H1 (cell line): Measurements from ENCODE around the gene MOCS3. TPM values are rescaled to one million over a fixed set of nuclear protein-coding genes. Genes with fewer than 3 reads are reported as not detected.

Experiments
- CEBPB ChIP-seq: IDR thresholded peaks from 2 replicates; pipeline ENCODE4 v1.6.1; 2012; ENCODE audit warnings: low read depth, low read length
- CHD2 ChIP-seq: IDR thresholded peaks from 2 replicates; pipeline ENCODE4 v1.6.1; 2012; ENCODE audit warnings: low read length, improper control_type of control experiment
- RFX5 ChIP-seq: IDR thresholded peaks from 2 replicates; pipeline ENCODE4 v1.6.1; 2011; ENCODE audit warnings: low read depth, low read length, improper control_type of control experiment, borderline replicate concordance
- SP2 ChIP-seq: IDR thresholded peaks from 2 replicates; pipeline ENCODE4 v1.6.1; 2012; ENCODE audit warnings: mild to moderate bottlenecking, low read length, inconsistent platforms
- polyA plus RNA-seq, 7 experiments: library from polyadenylated mRNA; depleted of rRNA in 3 of 7; stranded (reverse) in 5 of 7; unstranded in 2 of 7; fragments of >200 nt in 5 of 7; fragments of 200-250 nt in 2 of 7; gene quantifications; 1 replicate in 5 of 7; 2 replicates in 1 of 7; 4 replicates in 1 of 7; pipeline versions ENCODE4 v1.2.1 to v1.2.3, GENCODE V29; 2011 to 2013; ENCODE audit warnings: missing spikeins in 2 of 7, mixed read lengths in 2 of 7
- total RNA-seq: library from RNA; stranded (reverse); fragmentation: NEBNext Ultra II Directional; extraction: Animal tissue kit (Norgen Biotek cat#: 25700); gene quantifications from 2 replicates; pipeline ENCODE4 v1.2.1, GENCODE V29; 2021
- TF ChIP-seq, protein P1 (sequence below): fragments of 300-600 bp; sonication (generic); IDR thresholded peaks from 2 replicates; pipeline ENCODE4 v1.7.1; 2012; ENCODE audit warnings: low read length, moderate library complexity, mild to moderate bottlenecking, inconsistent platforms; ENCODE audit not compliant: insufficient replicate concordance
- TF ChIP-seq, protein P2 (sequence below): IDR thresholded peaks from 2 replicates; pipeline ENCODE4 v1.6.1; 2012; ENCODE audit warnings: low read length, inconsistent platforms

Gene MOCS3
- total and polyA plus RNA-seq, 2 of the 8 experiments (the other 6 are each of a cell fraction or from before 2014, with no cell fraction given): 6.2 to 6.3 TPM

DNA sequence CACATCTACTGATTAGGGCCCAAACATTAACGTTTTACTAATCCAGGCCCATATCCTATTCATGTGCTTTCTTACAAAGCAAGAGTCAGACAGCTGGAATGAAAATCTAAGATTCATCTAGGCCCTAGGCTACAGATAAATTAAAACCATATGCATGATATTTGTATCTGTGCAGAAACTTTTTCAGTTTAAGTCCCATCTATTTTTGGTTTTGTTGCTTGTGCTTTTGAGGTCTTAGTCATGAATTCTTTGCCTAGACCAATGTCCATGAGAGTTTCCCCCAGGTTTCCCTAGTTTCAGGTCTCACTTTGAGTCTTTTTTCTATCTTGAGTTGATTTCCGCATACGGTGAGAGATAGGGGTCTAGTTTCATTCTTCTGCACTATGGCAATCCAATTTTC is 47.6 kb upstream of the MOCS3 start (continued):
- TF ChIP-seq, protein P1, sequence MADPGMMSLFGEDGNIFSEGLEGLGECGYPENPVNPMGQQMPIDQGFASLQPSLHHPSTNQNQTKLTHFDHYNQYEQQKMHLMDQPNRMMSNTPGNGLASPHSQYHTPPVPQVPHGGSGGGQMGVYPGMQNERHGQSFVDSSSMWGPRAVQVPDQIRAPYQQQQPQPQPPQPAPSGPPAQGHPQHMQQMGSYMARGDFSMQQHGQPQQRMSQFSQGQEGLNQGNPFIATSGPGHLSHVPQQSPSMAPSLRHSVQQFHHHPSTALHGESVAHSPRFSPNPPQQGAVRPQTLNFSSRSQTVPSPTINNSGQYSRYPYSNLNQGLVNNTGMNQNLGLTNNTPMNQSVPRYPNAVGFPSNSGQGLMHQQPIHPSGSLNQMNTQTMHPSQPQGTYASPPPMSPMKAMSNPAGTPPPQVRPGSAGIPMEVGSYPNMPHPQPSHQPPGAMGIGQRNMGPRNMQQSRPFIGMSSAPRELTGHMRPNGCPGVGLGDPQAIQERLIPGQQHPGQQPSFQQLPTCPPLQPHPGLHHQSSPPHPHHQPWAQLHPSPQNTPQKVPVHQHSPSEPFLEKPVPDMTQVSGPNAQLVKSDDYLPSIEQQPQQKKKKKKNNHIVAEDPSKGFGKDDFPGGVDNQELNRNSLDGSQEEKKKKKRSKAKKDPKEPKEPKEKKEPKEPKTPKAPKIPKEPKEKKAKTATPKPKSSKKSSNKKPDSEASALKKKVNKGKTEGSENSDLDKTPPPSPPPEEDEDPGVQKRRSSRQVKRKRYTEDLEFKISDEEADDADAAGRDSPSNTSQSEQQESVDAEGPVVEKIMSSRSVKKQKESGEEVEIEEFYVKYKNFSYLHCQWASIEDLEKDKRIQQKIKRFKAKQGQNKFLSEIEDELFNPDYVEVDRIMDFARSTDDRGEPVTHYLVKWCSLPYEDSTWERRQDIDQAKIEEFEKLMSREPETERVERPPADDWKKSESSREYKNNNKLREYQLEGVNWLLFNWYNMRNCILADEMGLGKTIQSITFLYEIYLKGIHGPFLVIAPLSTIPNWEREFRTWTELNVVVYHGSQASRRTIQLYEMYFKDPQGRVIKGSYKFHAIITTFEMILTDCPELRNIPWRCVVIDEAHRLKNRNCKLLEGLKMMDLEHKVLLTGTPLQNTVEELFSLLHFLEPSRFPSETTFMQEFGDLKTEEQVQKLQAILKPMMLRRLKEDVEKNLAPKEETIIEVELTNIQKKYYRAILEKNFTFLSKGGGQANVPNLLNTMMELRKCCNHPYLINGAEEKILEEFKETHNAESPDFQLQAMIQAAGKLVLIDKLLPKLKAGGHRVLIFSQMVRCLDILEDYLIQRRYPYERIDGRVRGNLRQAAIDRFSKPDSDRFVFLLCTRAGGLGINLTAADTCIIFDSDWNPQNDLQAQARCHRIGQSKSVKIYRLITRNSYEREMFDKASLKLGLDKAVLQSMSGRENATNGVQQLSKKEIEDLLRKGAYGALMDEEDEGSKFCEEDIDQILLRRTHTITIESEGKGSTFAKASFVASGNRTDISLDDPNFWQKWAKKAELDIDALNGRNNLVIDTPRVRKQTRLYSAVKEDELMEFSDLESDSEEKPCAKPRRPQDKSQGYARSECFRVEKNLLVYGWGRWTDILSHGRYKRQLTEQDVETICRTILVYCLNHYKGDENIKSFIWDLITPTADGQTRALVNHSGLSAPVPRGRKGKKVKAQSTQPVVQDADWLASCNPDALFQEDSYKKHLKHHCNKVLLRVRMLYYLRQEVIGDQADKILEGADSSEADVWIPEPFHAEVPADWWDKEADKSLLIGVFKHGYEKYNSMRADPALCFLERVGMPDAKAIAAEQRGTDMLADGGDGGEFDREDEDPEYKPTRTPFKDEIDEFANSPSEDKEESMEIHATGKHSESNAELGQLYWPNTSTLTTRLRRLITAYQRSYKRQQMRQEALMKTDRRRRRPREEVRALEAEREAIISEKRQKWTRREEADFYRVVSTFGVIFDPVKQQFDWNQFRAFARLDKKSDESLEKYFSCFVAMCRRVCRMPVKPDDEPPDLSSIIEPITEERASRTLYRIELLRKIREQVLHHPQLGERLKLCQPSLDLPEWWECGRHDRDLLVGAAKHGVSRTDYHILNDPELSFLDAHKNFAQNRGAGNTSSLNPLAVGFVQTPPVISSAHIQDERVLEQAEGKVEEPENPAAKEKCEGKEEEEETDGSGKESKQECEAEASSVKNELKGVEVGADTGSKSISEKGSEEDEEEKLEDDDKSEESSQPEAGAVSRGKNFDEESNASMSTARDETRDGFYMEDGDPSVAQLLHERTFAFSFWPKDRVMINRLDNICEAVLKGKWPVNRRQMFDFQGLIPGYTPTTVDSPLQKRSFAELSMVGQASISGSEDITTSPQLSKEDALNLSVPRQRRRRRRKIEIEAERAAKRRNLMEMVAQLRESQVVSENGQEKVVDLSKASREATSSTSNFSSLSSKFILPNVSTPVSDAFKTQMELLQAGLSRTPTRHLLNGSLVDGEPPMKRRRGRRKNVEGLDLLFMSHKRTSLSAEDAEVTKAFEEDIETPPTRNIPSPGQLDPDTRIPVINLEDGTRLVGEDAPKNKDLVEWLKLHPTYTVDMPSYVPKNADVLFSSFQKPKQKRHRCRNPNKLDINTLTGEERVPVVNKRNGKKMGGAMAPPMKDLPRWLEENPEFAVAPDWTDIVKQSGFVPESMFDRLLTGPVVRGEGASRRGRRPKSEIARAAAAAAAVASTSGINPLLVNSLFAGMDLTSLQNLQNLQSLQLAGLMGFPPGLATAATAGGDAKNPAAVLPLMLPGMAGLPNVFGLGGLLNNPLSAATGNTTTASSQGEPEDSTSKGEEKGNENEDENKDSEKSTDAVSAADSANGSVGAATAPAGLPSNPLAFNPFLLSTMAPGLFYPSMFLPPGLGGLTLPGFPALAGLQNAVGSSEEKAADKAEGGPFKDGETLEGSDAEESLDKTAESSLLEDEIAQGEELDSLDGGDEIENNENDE: no peak
- no peak for TF ChIP-seq CHD2
- no peak for TF ChIP-seq RFX5
- TF ChIP-seq, protein P2, sequence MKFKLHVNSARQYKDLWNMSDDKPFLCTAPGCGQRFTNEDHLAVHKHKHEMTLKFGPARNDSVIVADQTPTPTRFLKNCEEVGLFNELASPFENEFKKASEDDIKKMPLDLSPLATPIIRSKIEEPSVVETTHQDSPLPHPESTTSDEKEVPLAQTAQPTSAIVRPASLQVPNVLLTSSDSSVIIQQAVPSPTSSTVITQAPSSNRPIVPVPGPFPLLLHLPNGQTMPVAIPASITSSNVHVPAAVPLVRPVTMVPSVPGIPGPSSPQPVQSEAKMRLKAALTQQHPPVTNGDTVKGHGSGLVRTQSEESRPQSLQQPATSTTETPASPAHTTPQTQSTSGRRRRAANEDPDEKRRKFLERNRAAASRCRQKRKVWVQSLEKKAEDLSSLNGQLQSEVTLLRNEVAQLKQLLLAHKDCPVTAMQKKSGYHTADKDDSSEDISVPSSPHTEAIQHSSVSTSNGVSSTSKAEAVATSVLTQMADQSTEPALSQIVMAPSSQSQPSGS: no peak
- no peak for TF ChIP-seq SP2
- TF ChIP-seq CEBPB: no peak
